GM12892 (cell line): Measurements from ENCODE around the gene AMBP.

Experiments used
- POLR2A ChIP-seq: IDR thresholded peaks from 2 replicates; pipeline ENCODE4 v1.6.1; 2011; ENCODE audit warnings: low read depth, low read length, control low read depth
- POLR2AphosphoS5 ChIP-seq: IDR thresholded peaks from 2 replicates; pipeline ENCODE4 v1.6.1; 2011; ENCODE audit warnings: low read depth, low read length, control low read depth

DNA sequence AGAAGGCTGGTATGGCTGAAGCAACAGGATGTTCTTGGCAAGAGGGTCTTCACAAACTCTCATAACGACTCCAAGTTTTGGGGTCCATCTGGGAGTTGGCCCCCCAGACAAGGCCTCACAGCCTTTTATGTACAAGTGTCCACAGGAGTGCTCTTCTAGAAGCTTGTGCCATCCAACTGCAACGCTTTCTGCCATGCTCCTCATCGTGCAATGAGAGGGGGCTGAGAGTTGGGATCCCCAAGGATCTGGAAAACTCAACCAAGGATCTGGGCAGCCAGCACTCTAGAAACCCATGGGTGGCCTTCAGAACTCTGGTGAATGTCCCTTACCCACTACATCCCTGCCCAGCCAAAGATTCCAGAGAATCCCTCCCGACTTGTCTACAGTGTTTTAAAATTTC is 8.5 kb upstream of the AMBP start:
- TF ChIP-seq POLR2A (no peak), POLR2AphosphoS5 (no peak)
